ENCODE data around the gene RING1.

The RING1 gene

DNA sequence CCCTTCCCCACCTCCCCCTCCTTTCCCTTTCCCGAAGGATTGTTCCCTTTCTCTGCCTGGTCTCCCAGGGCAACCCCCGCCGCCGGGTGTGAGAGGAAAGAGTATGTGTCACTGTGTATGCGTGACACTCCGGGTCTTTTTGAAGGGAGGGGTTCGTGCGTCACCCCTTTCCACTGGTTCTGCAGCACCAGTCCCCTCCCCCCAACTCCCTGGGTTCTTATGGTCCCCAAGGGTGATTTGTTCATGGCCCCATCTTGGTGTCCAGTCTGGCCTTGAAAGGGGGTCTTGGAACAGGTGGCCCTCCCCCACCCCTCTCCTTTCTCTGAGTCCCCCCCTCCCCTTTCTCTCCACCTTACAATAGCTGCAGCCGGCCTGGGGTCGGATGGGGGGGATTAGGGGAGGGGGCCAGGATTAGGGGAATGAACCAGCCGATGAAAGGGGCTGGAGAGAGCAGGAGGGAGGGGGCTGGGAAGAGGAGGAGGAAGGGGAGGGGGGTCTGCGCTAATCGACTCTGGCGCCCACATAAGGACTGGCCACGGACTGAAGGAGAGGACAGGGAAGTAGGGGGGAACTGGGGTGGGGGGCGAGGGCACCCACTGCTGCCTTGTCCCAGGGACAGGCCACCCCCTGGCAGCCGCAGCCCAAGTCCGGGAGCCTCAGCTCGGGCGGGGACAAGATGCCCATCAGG, 1.3 kb upstream of the RING1 start:
- in situ Hi-C loops (cut with MboI; ENCODE audit: low sequenced_read_pairs, unreplicated experiment), result no loop called here
- DNase-seq (ENCODE audit: low spot score), result no peak
- TF ChIP-seq, protein P1, sequence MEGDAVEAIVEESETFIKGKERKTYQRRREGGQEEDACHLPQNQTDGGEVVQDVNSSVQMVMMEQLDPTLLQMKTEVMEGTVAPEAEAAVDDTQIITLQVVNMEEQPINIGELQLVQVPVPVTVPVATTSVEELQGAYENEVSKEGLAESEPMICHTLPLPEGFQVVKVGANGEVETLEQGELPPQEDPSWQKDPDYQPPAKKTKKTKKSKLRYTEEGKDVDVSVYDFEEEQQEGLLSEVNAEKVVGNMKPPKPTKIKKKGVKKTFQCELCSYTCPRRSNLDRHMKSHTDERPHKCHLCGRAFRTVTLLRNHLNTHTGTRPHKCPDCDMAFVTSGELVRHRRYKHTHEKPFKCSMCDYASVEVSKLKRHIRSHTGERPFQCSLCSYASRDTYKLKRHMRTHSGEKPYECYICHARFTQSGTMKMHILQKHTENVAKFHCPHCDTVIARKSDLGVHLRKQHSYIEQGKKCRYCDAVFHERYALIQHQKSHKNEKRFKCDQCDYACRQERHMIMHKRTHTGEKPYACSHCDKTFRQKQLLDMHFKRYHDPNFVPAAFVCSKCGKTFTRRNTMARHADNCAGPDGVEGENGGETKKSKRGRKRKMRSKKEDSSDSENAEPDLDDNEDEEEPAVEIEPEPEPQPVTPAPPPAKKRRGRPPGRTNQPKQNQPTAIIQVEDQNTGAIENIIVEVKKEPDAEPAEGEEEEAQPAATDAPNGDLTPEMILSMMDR (IDR thresholded peaks at IDR 0.05; ENCODE audit: borderline replicate concordance, control extremely low read depth, extremely low read depth, insufficient read depth, missing control alignments), result no peak

DNA sequence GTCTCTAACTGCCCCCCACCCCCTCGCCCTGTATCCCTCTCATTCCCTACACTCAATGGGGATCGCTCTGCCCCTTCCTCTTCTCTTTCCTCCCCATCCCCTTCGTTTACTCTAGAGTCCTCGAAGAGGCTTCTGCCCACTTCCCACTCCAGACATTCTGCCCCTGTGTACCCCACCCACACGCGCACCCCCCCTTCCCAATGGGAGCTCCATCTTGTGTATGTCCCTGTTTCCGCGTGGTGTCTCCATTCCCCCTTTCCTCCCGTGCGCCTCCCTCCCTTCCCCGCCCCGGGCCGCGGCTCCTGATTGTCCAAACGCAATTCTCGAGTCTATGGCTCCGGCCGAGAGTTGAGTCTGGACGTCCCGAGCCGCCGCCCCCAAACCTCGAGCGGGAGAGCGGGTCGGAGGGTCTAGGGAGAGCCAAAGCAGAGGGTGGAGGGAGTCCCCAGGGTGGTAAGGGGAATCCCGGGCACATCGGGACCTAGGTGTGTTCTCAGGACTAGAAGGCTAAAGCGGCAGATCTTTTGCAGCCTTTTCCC, 679 bp upstream of the RING1 start:
- DNase-seq (ENCODE audit: low spot score), result no peak
- TF ChIP-seq, protein P1 (IDR thresholded peaks at IDR 0.05; ENCODE audit: borderline replicate concordance, control extremely low read depth, extremely low read depth, insufficient read depth, missing control alignments), result no peak
- in situ Hi-C loops (cut with MboI; ENCODE audit: low sequenced_read_pairs, unreplicated experiment), result no loop called here

DNA sequence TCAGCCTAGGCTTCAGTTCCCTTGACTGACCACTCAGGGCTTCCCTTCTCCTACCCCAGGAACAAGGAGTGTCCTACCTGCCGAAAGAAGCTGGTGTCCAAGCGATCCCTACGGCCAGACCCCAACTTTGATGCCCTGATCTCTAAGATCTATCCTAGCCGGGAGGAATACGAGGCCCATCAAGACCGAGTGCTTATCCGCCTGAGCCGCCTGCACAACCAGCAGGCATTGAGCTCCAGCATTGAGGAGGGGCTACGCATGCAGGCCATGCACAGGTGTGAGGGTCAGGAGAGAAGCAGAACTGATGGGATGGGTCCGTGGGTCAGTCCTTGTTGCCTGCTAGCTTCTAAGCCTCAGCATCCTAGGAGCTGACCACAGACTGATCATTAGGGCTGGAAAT, 1.6 kb downstream of the RING1 start:
- TF ChIP-seq, protein P1 (IDR thresholded peaks at IDR 0.05; ENCODE audit: borderline replicate concordance, control extremely low read depth, extremely low read depth, insufficient read depth, missing control alignments), result no peak
- in situ Hi-C loops (cut with MboI; ENCODE audit: low sequenced_read_pairs, unreplicated experiment), result no loop called here
- DNase-seq (ENCODE audit: low spot score), result no peak

DNA sequence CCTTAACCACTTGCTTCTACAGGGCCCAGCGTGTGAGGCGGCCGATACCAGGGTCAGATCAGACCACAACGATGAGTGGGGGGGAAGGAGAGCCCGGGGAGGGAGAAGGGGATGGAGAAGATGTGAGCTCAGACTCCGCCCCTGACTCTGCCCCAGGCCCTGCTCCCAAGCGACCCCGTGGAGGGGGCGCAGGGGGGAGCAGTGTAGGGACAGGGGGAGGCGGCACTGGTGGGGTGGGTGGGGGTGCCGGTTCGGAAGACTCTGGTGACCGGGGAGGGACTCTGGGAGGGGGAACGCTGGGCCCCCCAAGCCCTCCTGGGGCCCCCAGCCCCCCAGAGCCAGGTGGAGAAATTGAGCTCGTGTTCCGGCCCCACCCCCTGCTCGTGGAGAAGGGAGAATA, 2.8 kb downstream of the RING1 start:
- in situ Hi-C loops (cut with MboI; ENCODE audit: low sequenced_read_pairs, unreplicated experiment), result no loop called here
- peak; percentile 6 for DNase-seq (ENCODE audit: low spot score)
- TF ChIP-seq, protein P1 (IDR thresholded peaks at IDR 0.05; ENCODE audit: borderline replicate concordance, control extremely low read depth, extremely low read depth, insufficient read depth, missing control alignments), result no peak

DNA sequence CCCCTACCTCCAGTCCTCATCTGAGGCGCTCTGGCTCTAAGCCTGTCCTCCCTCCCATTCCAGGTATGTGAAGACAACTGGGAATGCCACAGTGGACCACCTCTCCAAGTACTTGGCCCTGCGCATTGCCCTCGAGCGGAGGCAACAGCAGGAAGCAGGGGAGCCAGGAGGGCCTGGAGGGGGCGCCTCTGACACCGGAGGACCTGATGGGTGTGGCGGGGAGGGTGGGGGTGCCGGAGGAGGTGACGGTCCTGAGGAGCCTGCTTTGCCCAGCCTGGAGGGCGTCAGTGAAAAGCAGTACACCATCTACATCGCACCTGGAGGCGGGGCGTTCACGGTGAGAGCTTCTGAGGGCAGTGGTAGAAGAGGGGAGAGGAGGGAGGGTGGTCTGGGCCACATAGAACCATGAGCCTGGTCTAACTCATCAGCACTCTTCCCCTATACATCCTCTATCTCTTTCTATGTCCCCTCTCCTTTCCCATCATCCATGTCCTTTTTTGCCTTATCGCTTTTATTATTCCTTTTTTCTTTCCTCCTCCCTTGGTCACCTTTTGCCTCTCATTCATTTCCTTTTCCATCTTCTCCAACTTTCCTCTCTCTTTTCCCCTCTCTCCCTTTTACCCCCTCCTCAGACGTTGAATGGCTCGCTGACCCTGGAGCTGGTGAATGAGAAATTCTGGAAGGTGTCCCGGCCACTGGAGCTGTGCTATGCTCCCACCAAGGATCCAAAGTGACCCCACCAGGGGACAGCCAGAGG, 3.5 kb downstream of the RING1 start:
- in situ Hi-C loops (cut with MboI; ENCODE audit: low sequenced_read_pairs, unreplicated experiment), result no loop called here
- DNase-seq (ENCODE audit: low spot score), result peak; percentile 24
- TF ChIP-seq, protein P1 (IDR thresholded peaks at IDR 0.05; ENCODE audit: borderline replicate concordance, control extremely low read depth, extremely low read depth, insufficient read depth, missing control alignments), result no peak

DNA sequence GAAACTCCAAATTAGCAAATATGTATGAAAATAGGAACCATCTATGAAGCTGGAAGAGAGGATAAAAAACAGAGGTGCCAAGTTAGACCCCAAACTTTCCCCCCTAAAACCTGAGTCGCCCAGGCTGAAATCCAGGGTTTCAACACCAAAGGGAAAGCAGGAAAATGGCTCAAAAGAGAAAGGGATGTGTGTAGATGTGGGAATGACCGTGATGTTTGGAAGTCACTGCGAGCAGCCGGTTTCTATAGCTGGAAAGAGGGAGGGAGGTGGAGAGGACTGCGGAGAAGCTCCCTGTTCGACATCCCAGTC, 4.5 kb downstream of the RING1 start:
- TF ChIP-seq, protein P1 (IDR thresholded peaks at IDR 0.05; ENCODE audit: borderline replicate concordance, control extremely low read depth, extremely low read depth, insufficient read depth, missing control alignments), result no peak
- no peak for DNase-seq (ENCODE audit: low spot score)
- in situ Hi-C loops (cut with MboI; ENCODE audit: low sequenced_read_pairs, unreplicated experiment), result no loop called here
